ENCODE measurements around the gene RELT. TPM values are rescaled to one million over a fixed set of nuclear protein-coding genes. Genes with fewer than 3 reads are reported as not detected.

Gene RELT
- total RNA-seq, 1 donor from 2014 or later: 5.2 TPM

GRCh38 chr11:73399159-73399590 is 23.0 kb downstream of the RELT start:
- Histone ChIP-seq H3K4me1 (ENCODE audit: insufficient read depth, low read length) (peaks cover 15% of the 10 kb centered on the region), H4K20me1 (ENCODE audit: insufficient read depth, low read length) (peaks cover 7% of the 10 kb centered on the region), H3K27me3 (ENCODE audit: insufficient read depth, low read length) (no peaks in the 10 kb centered on the region), H3K79me2 (ENCODE audit: insufficient read depth, low read length) (no peaks in the 10 kb centered on the region), H3K9me3 (ENCODE audit: insufficient read depth, low read depth, low read length) (no peaks in the 10 kb centered on the region), H3K4me3 (ENCODE audit: insufficient read depth, low read depth, low read length) (no peak overlapping the region), H2AFZ (ENCODE audit: low read depth, low read length) (no peak overlapping the region), H3K36me3 (ENCODE audit: insufficient read depth, low read length) (no peaks in the 10 kb centered on the region), H3K4me2 (ENCODE audit: low read length) (peak overlapping the region; percentile 6), H3K9ac (ENCODE audit: low read length) (no peak overlapping the region), H3K27ac (ENCODE audit: low read depth, low read length) (no peak overlapping the region)
- DNase-seq (ENCODE audit: low read depth) (no peak), FAIRE-seq (peak; percentile 45)
- Mint-ChIP-seq H3K4me3 (ENCODE audit: unreplicated experiment) (no peak overlapping the region), H3K4me1 (ENCODE audit: low read depth, unreplicated experiment) (peaks cover 15% of the 10 kb centered on the region), H3K27ac (ENCODE audit: unreplicated experiment) (peak overlapping the region; percentile 13), H3K27me3 (ENCODE audit: low read depth, unreplicated experiment) (no peaks in the 10 kb centered on the region), H3K9me3 (ENCODE audit: unreplicated experiment) (no peaks in the 10 kb centered on the region), H3K36me3 (ENCODE audit: low read depth, unreplicated experiment) (peaks cover 4% of the 10 kb centered on the region)
- TF ChIP-seq, protein P1, sequence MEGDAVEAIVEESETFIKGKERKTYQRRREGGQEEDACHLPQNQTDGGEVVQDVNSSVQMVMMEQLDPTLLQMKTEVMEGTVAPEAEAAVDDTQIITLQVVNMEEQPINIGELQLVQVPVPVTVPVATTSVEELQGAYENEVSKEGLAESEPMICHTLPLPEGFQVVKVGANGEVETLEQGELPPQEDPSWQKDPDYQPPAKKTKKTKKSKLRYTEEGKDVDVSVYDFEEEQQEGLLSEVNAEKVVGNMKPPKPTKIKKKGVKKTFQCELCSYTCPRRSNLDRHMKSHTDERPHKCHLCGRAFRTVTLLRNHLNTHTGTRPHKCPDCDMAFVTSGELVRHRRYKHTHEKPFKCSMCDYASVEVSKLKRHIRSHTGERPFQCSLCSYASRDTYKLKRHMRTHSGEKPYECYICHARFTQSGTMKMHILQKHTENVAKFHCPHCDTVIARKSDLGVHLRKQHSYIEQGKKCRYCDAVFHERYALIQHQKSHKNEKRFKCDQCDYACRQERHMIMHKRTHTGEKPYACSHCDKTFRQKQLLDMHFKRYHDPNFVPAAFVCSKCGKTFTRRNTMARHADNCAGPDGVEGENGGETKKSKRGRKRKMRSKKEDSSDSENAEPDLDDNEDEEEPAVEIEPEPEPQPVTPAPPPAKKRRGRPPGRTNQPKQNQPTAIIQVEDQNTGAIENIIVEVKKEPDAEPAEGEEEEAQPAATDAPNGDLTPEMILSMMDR (IDR thresholded peaks at IDR 0.05; ENCODE audit: insufficient read depth, low read depth, low read length): no peak
- TF ChIP-seq EZH2 (IDR thresholded peaks at IDR 0.05; ENCODE audit: insufficient read depth, low read length): no peak

- no peak for FAIRE-seq
- no peaks in the 10 kb centered on the region for H3K27me3 Mint-ChIP-seq (ENCODE audit: low read depth, unreplicated experiment)
These were observed 23.4 kb downstream of the RELT start for GRCh38 chr11:73399636-73400035.

DNA sequence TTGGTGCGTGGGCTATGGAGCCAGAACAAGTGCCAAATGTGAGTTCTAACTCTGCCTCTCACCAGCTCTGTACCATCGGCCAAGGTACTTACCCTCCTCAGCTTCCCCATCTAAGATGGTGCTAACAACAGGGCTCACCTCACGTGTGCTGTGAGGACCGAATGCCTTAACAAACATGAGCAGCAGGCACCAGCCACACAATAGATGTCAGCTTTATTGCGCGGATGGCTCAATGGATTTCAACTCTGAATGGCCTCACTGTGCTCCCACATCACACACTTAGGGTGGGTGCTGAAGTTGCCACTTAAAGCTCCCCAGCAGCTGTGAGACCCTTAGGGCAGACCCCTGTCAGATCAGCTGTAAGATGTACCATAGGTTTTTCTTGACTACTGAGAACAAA is 24.1 kb downstream of the RELT start:
- Histone ChIP-seq H3K9me3 (ENCODE audit: insufficient read depth, low read depth, low read length) (no peaks in the 10 kb centered on the region), H3K36me3 (ENCODE audit: insufficient read depth, low read length) (no peaks in the 10 kb centered on the region), H2AFZ (ENCODE audit: low read depth, low read length) (no peak overlapping the region), H3K79me2 (ENCODE audit: insufficient read depth, low read length) (no peaks in the 10 kb centered on the region), H3K4me2 (ENCODE audit: low read length) (no peak overlapping the region), H3K27ac (ENCODE audit: low read depth, low read length) (no peak overlapping the region), H3K4me1 (ENCODE audit: insufficient read depth, low read length) (peaks cover 15% of the 10 kb centered on the region), H3K27me3 (ENCODE audit: insufficient read depth, low read length) (no peaks in the 10 kb centered on the region), H3K9ac (ENCODE audit: low read length) (no peak overlapping the region), H4K20me1 (ENCODE audit: insufficient read depth, low read length) (peaks cover 7% of the 10 kb centered on the region), H3K4me3 (ENCODE audit: insufficient read depth, low read depth, low read length) (no peak overlapping the region)
- FAIRE-seq (no peak), DNase-seq (ENCODE audit: low read depth) (no peak)
- Mint-ChIP-seq H3K27me3 (ENCODE audit: low read depth, unreplicated experiment) (no peaks in the 10 kb centered on the region), H3K27ac (ENCODE audit: unreplicated experiment) (no peak overlapping the region), H3K36me3 (ENCODE audit: low read depth, unreplicated experiment) (peaks cover 7% of the 10 kb centered on the region), H3K4me3 (ENCODE audit: unreplicated experiment) (no peak overlapping the region), H3K4me1 (ENCODE audit: low read depth, unreplicated experiment) (peaks cover 15% of the 10 kb centered on the region), H3K9me3 (ENCODE audit: unreplicated experiment) (no peaks in the 10 kb centered on the region)
- no peak for TF ChIP-seq EZH2 (IDR thresholded peaks at IDR 0.05; ENCODE audit: insufficient read depth, low read length)
- TF ChIP-seq, protein P1 (IDR thresholded peaks at IDR 0.05; ENCODE audit: insufficient read depth, low read depth, low read length): no peak

More at GRCh38 chr11:73399636-73400035, 23.4 kb downstream of the RELT start:
- Histone ChIP-seq H3K4me2 (ENCODE audit: low read length) (peak overlapping the region; percentile 6), H2AFZ (ENCODE audit: low read depth, low read length) (no peak overlapping the region), H3K9me3 (ENCODE audit: insufficient read depth, low read depth, low read length) (no peaks in the 10 kb centered on the region), H3K79me2 (ENCODE audit: insufficient read depth, low read length) (no peaks in the 10 kb centered on the region), H3K4me1 (ENCODE audit: insufficient read depth, low read length) (peaks cover 15% of the 10 kb centered on the region), H3K4me3 (ENCODE audit: insufficient read depth, low read depth, low read length) (no peak overlapping the region), H3K9ac (ENCODE audit: low read length) (no peak overlapping the region), H4K20me1 (ENCODE audit: insufficient read depth, low read length) (peaks cover 7% of the 10 kb centered on the region), H3K27me3 (ENCODE audit: insufficient read depth, low read length) (no peaks in the 10 kb centered on the region), H3K27ac (ENCODE audit: low read depth, low read length) (no peak overlapping the region), H3K36me3 (ENCODE audit: insufficient read depth, low read length) (no peaks in the 10 kb centered on the region)
- H3K27ac Mint-ChIP-seq (ENCODE audit: unreplicated experiment): peak overlapping the region; percentile 13
- peaks cover 15% of the 10 kb centered on the region for H3K4me1 Mint-ChIP-seq (ENCODE audit: low read depth, unreplicated experiment)
- DNase-seq (ENCODE audit: low read depth): no peak
- TF ChIP-seq EZH2 (IDR thresholded peaks at IDR 0.05; ENCODE audit: insufficient read depth, low read length): no peak
- H3K4me3 Mint-ChIP-seq (ENCODE audit: unreplicated experiment): no peak overlapping the region
- no peaks in the 10 kb centered on the region for H3K9me3 Mint-ChIP-seq (ENCODE audit: unreplicated experiment)
- peaks cover 4% of the 10 kb centered on the region for H3K36me3 Mint-ChIP-seq (ENCODE audit: low read depth, unreplicated experiment)

Measured in astrocyte (in vitro differentiated cells and primary cell).